ENCODE measurements around the gene ACTBL2. TPM values are rescaled to one million over a fixed set of nuclear protein-coding genes. Genes with fewer than 3 reads are reported as not detected.

Gene ACTBL2
- total RNA-seq, 1 donor from 2014 or later, result 11.8 TPM

- H3K36me3 Mint-ChIP-seq (ENCODE audit: low read depth, unreplicated experiment), result no peaks in the 10 kb centered on the region
- Histone ChIP-seq H3K9ac (ENCODE audit: low read length) (no peak overlapping the region), H3K36me3 (ENCODE audit: insufficient read depth, low read length) (no peaks in the 10 kb centered on the region), H2AFZ (ENCODE audit: low read depth, low read length) (no peak overlapping the region), H3K4me3 (ENCODE audit: insufficient read depth, low read depth, low read length) (no peak overlapping the region), H3K79me2 (ENCODE audit: insufficient read depth, low read length) (no peaks in the 10 kb centered on the region), H4K20me1 (ENCODE audit: insufficient read depth, low read length) (no peaks in the 10 kb centered on the region), H3K27ac (ENCODE audit: low read depth, low read length) (no peak overlapping the region), H3K4me1 (ENCODE audit: insufficient read depth, low read length) (peaks cover 28% of the 10 kb centered on the region), H3K9me3 (ENCODE audit: insufficient read depth, low read depth, low read length) (no peaks in the 10 kb centered on the region), H3K4me2 (ENCODE audit: low read length) (no peak overlapping the region), H3K27me3 (ENCODE audit: insufficient read depth, low read length) (no peaks in the 10 kb centered on the region)
- H3K27ac Mint-ChIP-seq (ENCODE audit: unreplicated experiment), result no peak overlapping the region
- DNase-seq (ENCODE audit: low read depth) (no peak), FAIRE-seq (no peak)
- no peaks in the 10 kb centered on the region for H3K27me3 Mint-ChIP-seq (ENCODE audit: low read depth, unreplicated experiment)
- H3K4me3 Mint-ChIP-seq (ENCODE audit: unreplicated experiment), result no peak overlapping the region
- no peak for TF ChIP-seq EZH2 (IDR thresholded peaks at IDR 0.05; ENCODE audit: insufficient read depth, low read length)
- TF ChIP-seq, protein P1, sequence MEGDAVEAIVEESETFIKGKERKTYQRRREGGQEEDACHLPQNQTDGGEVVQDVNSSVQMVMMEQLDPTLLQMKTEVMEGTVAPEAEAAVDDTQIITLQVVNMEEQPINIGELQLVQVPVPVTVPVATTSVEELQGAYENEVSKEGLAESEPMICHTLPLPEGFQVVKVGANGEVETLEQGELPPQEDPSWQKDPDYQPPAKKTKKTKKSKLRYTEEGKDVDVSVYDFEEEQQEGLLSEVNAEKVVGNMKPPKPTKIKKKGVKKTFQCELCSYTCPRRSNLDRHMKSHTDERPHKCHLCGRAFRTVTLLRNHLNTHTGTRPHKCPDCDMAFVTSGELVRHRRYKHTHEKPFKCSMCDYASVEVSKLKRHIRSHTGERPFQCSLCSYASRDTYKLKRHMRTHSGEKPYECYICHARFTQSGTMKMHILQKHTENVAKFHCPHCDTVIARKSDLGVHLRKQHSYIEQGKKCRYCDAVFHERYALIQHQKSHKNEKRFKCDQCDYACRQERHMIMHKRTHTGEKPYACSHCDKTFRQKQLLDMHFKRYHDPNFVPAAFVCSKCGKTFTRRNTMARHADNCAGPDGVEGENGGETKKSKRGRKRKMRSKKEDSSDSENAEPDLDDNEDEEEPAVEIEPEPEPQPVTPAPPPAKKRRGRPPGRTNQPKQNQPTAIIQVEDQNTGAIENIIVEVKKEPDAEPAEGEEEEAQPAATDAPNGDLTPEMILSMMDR (IDR thresholded peaks at IDR 0.05; ENCODE audit: insufficient read depth, low read depth, low read length), result no peak
- no peaks in the 10 kb centered on the region for H3K9me3 Mint-ChIP-seq (ENCODE audit: unreplicated experiment)
- H3K4me1 Mint-ChIP-seq (ENCODE audit: low read depth, unreplicated experiment), result peaks cover 56% of the 10 kb centered on the region
Measured at GRCh38 chr5:57497733-57498132, 15.1 kb upstream of the ACTBL2 start.

DNA sequence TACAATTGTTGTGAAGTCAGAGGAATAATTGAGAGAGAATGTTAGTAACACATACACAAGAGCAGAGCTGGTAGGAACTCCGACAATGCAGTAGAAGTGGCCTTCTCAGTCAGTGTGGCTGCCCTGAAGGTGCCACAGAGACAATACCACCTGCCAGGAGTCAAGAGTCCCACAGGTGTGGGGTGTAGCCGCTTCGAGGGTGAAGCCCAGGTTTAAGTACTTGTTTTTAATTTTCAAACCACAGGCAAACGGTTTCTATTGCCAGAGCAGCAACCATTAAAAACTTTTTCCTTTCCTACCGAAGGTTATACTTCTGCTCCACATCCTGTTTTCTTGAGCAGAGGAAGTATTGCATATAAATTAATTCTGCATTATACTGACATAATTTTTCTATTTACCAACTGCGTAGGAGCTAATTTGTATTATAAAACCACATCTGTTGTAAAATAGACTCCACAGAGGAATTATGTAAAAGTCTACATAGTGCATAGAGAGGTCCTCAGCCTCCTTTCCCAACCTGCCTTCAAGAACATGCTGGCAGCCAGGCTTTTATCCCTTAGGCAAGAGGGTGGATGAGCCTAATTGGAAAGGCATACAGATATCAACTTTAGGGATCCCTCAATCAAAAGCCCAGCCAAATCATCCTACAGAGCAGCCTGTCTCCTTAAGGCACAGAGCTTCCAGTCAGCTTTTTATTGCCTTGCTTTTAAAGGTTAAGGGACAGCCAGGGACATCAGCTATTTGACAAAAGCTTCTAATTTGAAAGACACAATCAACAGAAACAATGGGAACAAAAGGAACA is 12.9 kb upstream of the ACTBL2 start:
- H3K4me1 ChIP-seq (ENCODE audit: insufficient read depth, low read length), result peaks cover 28% of the 10 kb centered on the region
- TF ChIP-seq EZH2 (IDR thresholded peaks at IDR 0.05; ENCODE audit: insufficient read depth, low read length), result no peak
- TF ChIP-seq, protein P1 (IDR thresholded peaks at IDR 0.05; ENCODE audit: insufficient read depth, low read depth, low read length), result no peak
- Mint-ChIP-seq H3K27ac (ENCODE audit: unreplicated experiment) (peak overlapping the region; percentile 99), H3K4me3 (ENCODE audit: unreplicated experiment) (no peak overlapping the region), H3K27me3 (ENCODE audit: low read depth, unreplicated experiment) (no peaks in the 10 kb centered on the region), H3K4me1 (ENCODE audit: low read depth, unreplicated experiment) (peaks cover 47% of the 10 kb centered on the region), H3K9me3 (ENCODE audit: unreplicated experiment) (no peaks in the 10 kb centered on the region), H3K36me3 (ENCODE audit: low read depth, unreplicated experiment) (no peaks in the 10 kb centered on the region)
- peak overlapping the region; percentile 81 for H3K9ac ChIP-seq (ENCODE audit: low read length)
- H3K27ac ChIP-seq (ENCODE audit: low read depth, low read length), result peak overlapping the region; percentile 98
- no peaks in the 10 kb centered on the region for H4K20me1 ChIP-seq (ENCODE audit: insufficient read depth, low read length)
- no peaks in the 10 kb centered on the region for H3K9me3 ChIP-seq (ENCODE audit: insufficient read depth, low read depth, low read length)
- no peaks in the 10 kb centered on the region for H3K27me3 ChIP-seq (ENCODE audit: insufficient read depth, low read length)
- H2AFZ ChIP-seq (ENCODE audit: low read depth, low read length), result no peak overlapping the region
- no peak overlapping the region for H3K4me3 ChIP-seq (ENCODE audit: insufficient read depth, low read depth, low read length)
- DNase-seq (ENCODE audit: low read depth), result no peak
- peak overlapping the region; percentile 12 for H3K4me2 ChIP-seq (ENCODE audit: low read length)
- no peak for FAIRE-seq
- H3K36me3 ChIP-seq (ENCODE audit: insufficient read depth, low read length), result no peaks in the 10 kb centered on the region
- H3K79me2 ChIP-seq (ENCODE audit: insufficient read depth, low read length), result no peaks in the 10 kb centered on the region
